Activated T-helper 1 cell treated with anti-CD3 and anti-CD28 coated beads, Interleukin-12 subunit alpha, Interleukin-12 subunit beta, Interleukin-2, Interleukin-4 antibody, amounts not matched to agents 30 ng/mL and 10 ng/mL and 1 ng/mL, durations not matched to agents 14 hours and 24 hours and 36 hours (primary cell): Measurements from ENCODE around the gene NIPAL4. TPM values are rescaled to one million over a fixed set of nuclear protein-coding genes. Genes with fewer than 3 reads are reported as not detected.
"Not testable (repeated sequence)": the region's sequence is repeated elsewhere in the genome, so short reads cannot be mapped to it uniquely, and the experiment has no call there.

Experiments
- DNase-seq: peaks from one replicate; pipeline ENCODE4 v3.0.0; 2021; ENCODE audit warnings: low spot score
- H3K27ac Mint-ChIP-seq: one replicate; pipeline ENCODE4 v1.8.0; 2021; ENCODE audit warnings: mild to moderate bottlenecking, mixed read lengths
- H3K27me3 Mint-ChIP-seq: one replicate; pipeline ENCODE4 v1.8.0; 2022; ENCODE audit warnings: mild to moderate bottlenecking, moderate library complexity, mixed read lengths; ENCODE audit not compliant: insufficient read depth
- H3K36me3 Mint-ChIP-seq: one replicate; pipeline ENCODE4 v1.8.0; 2021; ENCODE audit warnings: low read depth, mixed read lengths
- H3K4me1 Mint-ChIP-seq: one replicate; pipeline ENCODE4 v1.8.0; 2021; ENCODE audit warnings: low read depth, mixed read lengths
- H3K4me3 Mint-ChIP-seq: one replicate; pipeline ENCODE4 v1.8.0; 2021; ENCODE audit warnings: mild to moderate bottlenecking, moderate library complexity, mixed read lengths
- H3K9me3 Mint-ChIP-seq: one replicate; pipeline ENCODE4 v1.8.0; 2021; ENCODE audit warnings: mixed read lengths
- intact Hi-C: fragments of 100-400 bp; cut with micrococcal nuclease; formaldehyde crosslinking; loops from one replicate; pipeline ENCODE4 v1.15.1; 2024
- total RNA-seq: library from RNA; stranded (reverse); gene quantifications from 2 replicates; pipeline ENCODE4 v1.2.3, GENCODE V29; 2022

The NIPAL4 gene
- total RNA-seq, 1 donor from 2014 or later = 2.2 TPM

GRCh38 chr5:157481265-157481664 is 21.3 kb downstream of the NIPAL4 start:
- Mint-ChIP-seq H3K27me3 (no peaks in the 10 kb centered on the region), H3K27ac (peak overlapping the region; percentile 84), H3K4me1 (peaks cover 87% of the 10 kb centered on the region)

GRCh38 chr5:157481666-157482065 is 21.7 kb downstream of the NIPAL4 start:
- H3K4me1 Mint-ChIP-seq = peaks cover 90% of the 10 kb centered on the region
- H3K36me3 Mint-ChIP-seq = peaks cover 79% of the 10 kb centered on the region
- no peaks in the 10 kb centered on the region for H3K9me3 Mint-ChIP-seq
- H3K27me3 Mint-ChIP-seq = no peaks in the 10 kb centered on the region
- DNase-seq = no peak
- H3K27ac Mint-ChIP-seq = peak overlapping the region; percentile 58
- intact Hi-C loops = no loop called here
- no peak overlapping the region for H3K4me3 Mint-ChIP-seq

More at GRCh38 chr5:157481265-157481664, 21.3 kb downstream of the NIPAL4 start:
- peaks cover 78% of the 10 kb centered on the region for H3K36me3 Mint-ChIP-seq
- intact Hi-C loops = no loop called here
- H3K4me3 Mint-ChIP-seq = no peak overlapping the region
- DNase-seq = no peak
- H3K9me3 Mint-ChIP-seq = no peaks in the 10 kb centered on the region

- Mint-ChIP-seq H3K36me3 (peaks cover 81% of the 10 kb centered on the region), H3K4me1 (peaks cover 90% of the 10 kb centered on the region), H3K27ac (peak overlapping the region; percentile 58)
- H3K4me3 Mint-ChIP-seq, intact Hi-C loops, H3K27me3 Mint-ChIP-seq, DNase-seq, H3K9me3 Mint-ChIP-seq: not testable (repeated sequence)
Measured at GRCh38 chr5:157482702-157483101, 22.7 kb downstream of the NIPAL4 start.

GRCh38 chr5:157484768-157485167 is 24.8 kb downstream of the NIPAL4 start:
- H3K9me3 Mint-ChIP-seq = no peaks in the 10 kb centered on the region
- H3K36me3 Mint-ChIP-seq = peaks cover 83% of the 10 kb centered on the region
- H3K27ac Mint-ChIP-seq = no peak overlapping the region
- H3K27me3 Mint-ChIP-seq = no peaks in the 10 kb centered on the region
- no peak for DNase-seq
- intact Hi-C loops = no loop called here
- H3K4me3 Mint-ChIP-seq = no peak overlapping the region
- H3K4me1 Mint-ChIP-seq = peaks cover 86% of the 10 kb centered on the region

- H3K9me3 Mint-ChIP-seq = no peaks in the 10 kb centered on the region
- peak overlapping the region; percentile 79 for H3K27ac Mint-ChIP-seq
- no peaks in the 10 kb centered on the region for H3K27me3 Mint-ChIP-seq
- intact Hi-C loops = no loop called here
- H3K4me3 Mint-ChIP-seq = no peak overlapping the region
- H3K4me1 Mint-ChIP-seq = peaks cover 81% of the 10 kb centered on the region
- H3K36me3 Mint-ChIP-seq = peaks cover 83% of the 10 kb centered on the region
- DNase-seq = no peak
Measured at GRCh38 chr5:157485340-157485739, 25.3 kb downstream of the NIPAL4 start.

- Mint-ChIP-seq H3K4me1 (peaks cover 76% of the 10 kb centered on the region), H3K36me3 (peaks cover 80% of the 10 kb centered on the region), H3K27me3 (no peaks in the 10 kb centered on the region), H3K9me3 (no peaks in the 10 kb centered on the region), H3K4me3 (no peak overlapping the region), H3K27ac (peak overlapping the region; percentile 79)
- intact Hi-C loops = loop anchor here (1.0 kb wide), 1 partner anchor 11 kb away; no protein-coding TSS in a partner anchor
- DNase-seq = no peak
Measured at GRCh38 chr5:157485811-157486210, 25.8 kb downstream of the NIPAL4 start.

- H3K4me1 Mint-ChIP-seq = peaks cover 74% of the 10 kb centered on the region
- no peaks in the 10 kb centered on the region for H3K9me3 Mint-ChIP-seq
- peaks cover 83% of the 10 kb centered on the region for H3K36me3 Mint-ChIP-seq
- H3K4me3 Mint-ChIP-seq = no peak overlapping the region
- H3K27me3 Mint-ChIP-seq = no peaks in the 10 kb centered on the region
- intact Hi-C loops = loop anchor here (1.0 kb wide), 1 partner anchor 11 kb away; no protein-coding TSS in a partner anchor
- no peak for DNase-seq
- peak overlapping the region; percentile 85 for H3K27ac Mint-ChIP-seq
Measured at GRCh38 chr5:157486221-157486681, 26.2 kb downstream of the NIPAL4 start.

- intact Hi-C loops = loop anchor here (1.0 kb wide), 1 partner anchor 10 kb away; no protein-coding TSS in a partner anchor
- Mint-ChIP-seq H3K27ac (peak overlapping the region; percentile 85), H3K36me3 (peaks cover 85% of the 10 kb centered on the region), H3K9me3 (no peaks in the 10 kb centered on the region), H3K4me3 (peak overlapping the region; percentile 41), H3K27me3 (no peaks in the 10 kb centered on the region), H3K4me1 (peaks cover 74% of the 10 kb centered on the region)
- DNase-seq = no peak
Measured at GRCh38 chr5:157486861-157487260, 26.8 kb downstream of the NIPAL4 start.

- H3K4me3 Mint-ChIP-seq = peak overlapping the region; percentile 41
- no peak for DNase-seq
- no peaks in the 10 kb centered on the region for H3K9me3 Mint-ChIP-seq
- H3K27me3 Mint-ChIP-seq = no peaks in the 10 kb centered on the region
- H3K27ac Mint-ChIP-seq = peak overlapping the region; percentile 85
- intact Hi-C loops = no loop called here
- peaks cover 82% of the 10 kb centered on the region for H3K36me3 Mint-ChIP-seq
- H3K4me1 Mint-ChIP-seq = peaks cover 69% of the 10 kb centered on the region
Measured at GRCh38 chr5:157487358-157487757, 27.3 kb downstream of the NIPAL4 start.

GRCh38 chr5:157491471-157491995 is 31.5 kb downstream of the NIPAL4 start:
- H3K9me3 Mint-ChIP-seq = no peaks in the 10 kb centered on the region
- H3K27me3 Mint-ChIP-seq = no peaks in the 10 kb centered on the region
- intact Hi-C loops = no loop called here
- H3K4me3 Mint-ChIP-seq = no peak overlapping the region
- peaks cover 75% of the 10 kb centered on the region for H3K36me3 Mint-ChIP-seq
- H3K27ac Mint-ChIP-seq = peak overlapping the region; percentile 44
- DNase-seq = no peak
- H3K4me1 Mint-ChIP-seq = peaks cover 55% of the 10 kb centered on the region

GRCh38 chr5:157492886-157493285 is 32.9 kb downstream of the NIPAL4 start:
- H3K4me1 Mint-ChIP-seq = peaks cover 48% of the 10 kb centered on the region
- intact Hi-C loops = no loop called here
- H3K9me3 Mint-ChIP-seq = no peaks in the 10 kb centered on the region

GRCh38 chr5:157494178-157494832 is 34.3 kb downstream of the NIPAL4 start:
- DNase-seq = no peak
- Mint-ChIP-seq H3K36me3 (peaks cover 58% of the 10 kb centered on the region), H3K4me3 (no peak overlapping the region), H3K27ac (peak overlapping the region; percentile 80), H3K9me3 (no peaks in the 10 kb centered on the region), H3K4me1 (peaks cover 36% of the 10 kb centered on the region), H3K27me3 (no peaks in the 10 kb centered on the region)
- intact Hi-C loops = no loop called here

More at GRCh38 chr5:157492886-157493285, 32.9 kb downstream of the NIPAL4 start:
- peaks cover 70% of the 10 kb centered on the region for H3K36me3 Mint-ChIP-seq
- no peak overlapping the region for H3K4me3 Mint-ChIP-seq
- peak overlapping the region; percentile 77 for H3K27ac Mint-ChIP-seq
- no peaks in the 10 kb centered on the region for H3K27me3 Mint-ChIP-seq
- no peak for DNase-seq

GRCh38 chr5:157496864-157497263 is 36.9 kb downstream of the NIPAL4 start:
- Mint-ChIP-seq H3K4me1 (peaks cover 45% of the 10 kb centered on the region), H3K27me3 (no peaks in the 10 kb centered on the region), H3K4me3 (no peak overlapping the region), H3K9me3 (no peaks in the 10 kb centered on the region), H3K36me3 (peaks cover 62% of the 10 kb centered on the region), H3K27ac (peak overlapping the region; percentile 77)
- DNase-seq = no peak
- intact Hi-C loops = loop anchor here (1.0 kb wide), 1 partner anchor 11 kb away; no protein-coding TSS in a partner anchor
